Fibroblast of lung (primary cell): ENCODE data around the gene METTL16. TPM values are rescaled to one million over a fixed set of nuclear protein-coding genes. Genes with fewer than 3 reads are reported as not detected.
"Not testable (repeated sequence)": the region's sequence is repeated elsewhere in the genome, so short reads cannot be mapped to it uniquely, and the experiment has no call there.

Source experiments
- DNase-seq, 2 donors: peaks; one replicate each; pipeline versions ENCODE4 v3.0.0 to v3.0.0-alpha.2; 2010; ENCODE audit warnings: low read depth in 2 of 2
- H2AFZ ChIP-seq: 2 replicates; pipeline ENCODE4 v1.5.1; 2012; ENCODE audit warnings: low read length, control low read depth, inconsistent platforms
- H3K27ac ChIP-seq: 2 replicates; pipeline ENCODE4 v1.5.1; 2011; ENCODE audit warnings: low read length, control low read depth; ENCODE audit not compliant: insufficient read depth
- H3K27me3 ChIP-seq: 2 replicates; pipeline ENCODE4 v1.5.1; 2011; ENCODE audit warnings: mild to moderate bottlenecking, low read length; ENCODE audit not compliant: control insufficient read depth, insufficient read depth
- H3K36me3 ChIP-seq: 2 replicates; pipeline ENCODE4 v1.5.1; 2011; ENCODE audit warnings: low read length; ENCODE audit not compliant: control insufficient read depth, insufficient read depth
- H3K4me1 ChIP-seq: 2 replicates; pipeline ENCODE4 v1.5.1; 2011; ENCODE audit warnings: low read length; ENCODE audit not compliant: control insufficient read depth, insufficient read depth; ENCODE audit errors: extremely low read depth
- H3K4me2 ChIP-seq: 2 replicates; pipeline ENCODE4 v1.5.1; 2011; ENCODE audit warnings: low read length, control low read depth; ENCODE audit not compliant: insufficient read depth; ENCODE audit errors: extremely low read depth
- H3K4me3 ChIP-seq, 4 experiments: fragments of 200-600 bp in 1 of 4; sonication (generic) in 1 of 4; replicated peaks in 1 of 4; 2 replicates each; pipeline ENCODE4 v1.5.1; 2011 to 2016; ENCODE audit warnings: low read length in 4 of 4, low read depth in 3 of 4, mild to moderate bottlenecking in 3 of 4, control low read depth in 2 of 4, inconsistent platforms in 1 of 4, mixed read lengths in 1 of 4; ENCODE audit not compliant: insufficient read depth in 1 of 4; ENCODE audit errors: control extremely low read depth in 1 of 4
- H3K79me2 ChIP-seq: 2 replicates; pipeline ENCODE4 v1.5.1; 2012; ENCODE audit warnings: mild to moderate bottlenecking, low read length, inconsistent platforms; ENCODE audit not compliant: control insufficient read depth, insufficient read depth
- H3K9ac ChIP-seq: 2 replicates; pipeline ENCODE4 v1.5.1; 2011; ENCODE audit warnings: mild to moderate bottlenecking, low read length, control low read depth; ENCODE audit not compliant: insufficient read depth
- H3K9me3 ChIP-seq: 2 replicates; pipeline ENCODE4 v1.5.1; 2012; ENCODE audit warnings: low read depth, low read length; ENCODE audit not compliant: control insufficient read depth, insufficient read depth
- H4K20me1 ChIP-seq: 2 replicates; pipeline ENCODE4 v1.5.1; 2011; ENCODE audit warnings: low read length; ENCODE audit not compliant: control insufficient read depth, insufficient read depth; ENCODE audit errors: extremely low read depth
- EZH2 ChIP-seq: IDR thresholded peaks from 2 replicates; pipeline ENCODE4 v1.5.1; 2012; ENCODE audit warnings: low read length, control low read depth, mild to moderate bottlenecking; ENCODE audit errors: missing control alignments
- polyA plus RNA-seq, 2 donors: library from polyadenylated mRNA; depleted of rRNA in 1 of 2; stranded (reverse) in 1 of 2; unstranded in 1 of 2; fragments of >200 nt; gene quantifications; 2 replicates each; pipeline ENCODE4 v1.2.1, GENCODE V29; 2011 to 2012; ENCODE audit warnings: missing spikeins in 1 of 2
- total RNA-seq: library from RNA; depleted of rRNA; stranded (reverse); fragments of >200 nt; gene quantifications from 2 replicates; pipeline ENCODE4 v1.2.1, GENCODE V29; 2014
- TF ChIP-seq, protein P1 (sequence below), 2 donors: IDR thresholded peaks in 1 of 2; conservative IDR thresholded peaks in 1 of 2; 1 replicate in 1 of 2; 2 replicates in 1 of 2; pipeline ENCODE4 v1.5.1; 2011 to 2012; ENCODE audit warnings: low read length in 2 of 2, control low read depth in 1 of 2, inconsistent platforms in 1 of 2, low read depth in 1 of 2, mild to moderate bottlenecking in 1 of 2

Gene METTL16
- total and polyA plus RNA-seq, 2 donors (not counting 1 experiment from before 2014, with no cell fraction given): 12.2 to 13.4 TPM

DNA sequence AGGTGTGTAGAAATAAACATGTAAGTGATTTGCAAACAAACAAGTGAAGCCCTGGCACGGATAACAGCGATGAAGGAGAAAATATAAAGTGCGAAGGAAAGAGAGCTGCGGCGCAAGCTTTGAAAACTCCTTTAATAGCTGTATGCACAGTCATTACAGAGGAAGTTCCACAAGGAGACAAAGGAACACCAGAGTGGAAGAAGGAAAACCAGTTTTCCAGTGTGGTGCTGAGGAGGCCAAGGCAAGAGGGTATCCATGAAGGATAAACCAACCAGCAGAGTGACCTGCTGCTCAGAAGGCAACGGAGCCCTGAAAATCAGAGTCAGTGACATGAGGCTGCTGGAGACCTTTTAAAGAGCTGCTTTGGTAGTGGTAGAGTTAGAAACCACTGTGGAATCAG lies 24.4 kb downstream of the METTL16 start:
- Histone ChIP-seq H3K9me3 (no peaks in the 10 kb centered on the region), H3K4me2 (no peak overlapping the region), H3K36me3 (no peaks in the 10 kb centered on the region), H3K27ac (no peak overlapping the region), H2AFZ (no peak overlapping the region), H3K9ac (no peak overlapping the region), H4K20me1 (no peaks in the 10 kb centered on the region), H3K4me3 (no peak overlapping the region), H3K79me2 (no peaks in the 10 kb centered on the region), H3K27me3 (no peaks in the 10 kb centered on the region), H3K4me1 (no peaks in the 10 kb centered on the region)
- no peak for TF ChIP-seq EZH2
- TF ChIP-seq, protein P1, sequence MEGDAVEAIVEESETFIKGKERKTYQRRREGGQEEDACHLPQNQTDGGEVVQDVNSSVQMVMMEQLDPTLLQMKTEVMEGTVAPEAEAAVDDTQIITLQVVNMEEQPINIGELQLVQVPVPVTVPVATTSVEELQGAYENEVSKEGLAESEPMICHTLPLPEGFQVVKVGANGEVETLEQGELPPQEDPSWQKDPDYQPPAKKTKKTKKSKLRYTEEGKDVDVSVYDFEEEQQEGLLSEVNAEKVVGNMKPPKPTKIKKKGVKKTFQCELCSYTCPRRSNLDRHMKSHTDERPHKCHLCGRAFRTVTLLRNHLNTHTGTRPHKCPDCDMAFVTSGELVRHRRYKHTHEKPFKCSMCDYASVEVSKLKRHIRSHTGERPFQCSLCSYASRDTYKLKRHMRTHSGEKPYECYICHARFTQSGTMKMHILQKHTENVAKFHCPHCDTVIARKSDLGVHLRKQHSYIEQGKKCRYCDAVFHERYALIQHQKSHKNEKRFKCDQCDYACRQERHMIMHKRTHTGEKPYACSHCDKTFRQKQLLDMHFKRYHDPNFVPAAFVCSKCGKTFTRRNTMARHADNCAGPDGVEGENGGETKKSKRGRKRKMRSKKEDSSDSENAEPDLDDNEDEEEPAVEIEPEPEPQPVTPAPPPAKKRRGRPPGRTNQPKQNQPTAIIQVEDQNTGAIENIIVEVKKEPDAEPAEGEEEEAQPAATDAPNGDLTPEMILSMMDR (conservative IDR thresholded peaks at IDR 0.05 in 1 of 2, IDR thresholded peaks at IDR 0.05 in 1 of 2; ENCODE audit: low read depth in 1 of 2, low read length in 2 of 2): no peak
- DNase-seq: no peak

DNA sequence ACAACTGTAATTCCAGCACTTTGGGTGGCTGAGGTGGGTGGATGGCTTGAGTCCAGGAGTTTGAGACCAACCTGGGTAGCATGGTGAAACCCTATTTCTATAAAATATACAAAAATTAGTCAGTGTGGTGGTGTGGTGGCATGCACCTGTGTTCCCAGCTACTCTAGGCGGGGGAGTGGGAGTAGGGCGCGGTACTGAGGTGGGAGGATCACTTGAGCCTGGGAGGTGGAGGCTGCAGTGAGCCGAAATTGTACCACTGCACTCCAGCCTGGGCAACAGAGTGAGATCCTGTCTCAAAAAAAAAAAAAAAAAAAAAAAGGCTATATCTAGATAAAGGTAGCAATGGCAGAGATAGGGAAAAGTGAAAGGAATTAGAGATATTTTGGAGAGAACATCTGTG lies 25.0 kb downstream of the METTL16 start:
- not testable (repeated sequence) for H4K20me1 ChIP-seq, H3K36me3 ChIP-seq, H3K9ac ChIP-seq, H3K9me3 ChIP-seq, H3K27ac ChIP-seq, DNase-seq, H2AFZ ChIP-seq, H3K4me1 ChIP-seq, H3K4me2 ChIP-seq, H3K79me2 ChIP-seq, H3K4me3 ChIP-seq, H3K27me3 ChIP-seq

DNA sequence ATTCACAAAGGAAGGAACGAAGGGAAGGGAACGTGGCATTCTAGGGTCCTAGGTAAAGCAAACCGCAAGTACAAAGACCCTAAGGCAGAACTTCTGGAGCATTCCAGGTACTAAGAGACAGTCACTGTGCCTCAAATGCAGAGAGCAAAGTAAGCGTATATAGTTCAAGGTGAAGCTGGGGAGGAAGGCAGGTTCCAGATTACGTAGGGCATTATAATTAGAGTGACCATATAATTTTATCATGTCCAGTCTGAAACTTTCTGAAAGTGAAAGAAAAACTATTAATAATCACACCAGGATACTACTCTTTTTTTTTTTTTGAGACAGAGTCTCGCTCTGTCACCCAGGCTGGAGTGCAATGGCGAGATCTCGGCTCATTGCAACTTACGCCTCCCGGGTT lies 25.7 kb downstream of the METTL16 start:
- no peak for DNase-seq
- Histone ChIP-seq H3K27me3 (no peaks in the 10 kb centered on the region), H2AFZ (no peak overlapping the region), H3K4me2 (peak overlapping the region; percentile 45), H3K36me3 (no peaks in the 10 kb centered on the region), H3K27ac (no peak overlapping the region), H3K9ac (no peak overlapping the region), H3K79me2 (no peaks in the 10 kb centered on the region), H4K20me1 (no peaks in the 10 kb centered on the region), H3K4me3 (no peak overlapping the region), H3K9me3 (no peaks in the 10 kb centered on the region), H3K4me1 (no peaks in the 10 kb centered on the region)
- TF ChIP-seq, protein P1 (conservative IDR thresholded peaks at IDR 0.05 in 1 of 2, IDR thresholded peaks at IDR 0.05 in 1 of 2; ENCODE audit: low read depth in 1 of 2, low read length in 2 of 2): no peak
- no peak for TF ChIP-seq EZH2
